Measurements from ENCODE around the gene DYRK3.

DNA sequence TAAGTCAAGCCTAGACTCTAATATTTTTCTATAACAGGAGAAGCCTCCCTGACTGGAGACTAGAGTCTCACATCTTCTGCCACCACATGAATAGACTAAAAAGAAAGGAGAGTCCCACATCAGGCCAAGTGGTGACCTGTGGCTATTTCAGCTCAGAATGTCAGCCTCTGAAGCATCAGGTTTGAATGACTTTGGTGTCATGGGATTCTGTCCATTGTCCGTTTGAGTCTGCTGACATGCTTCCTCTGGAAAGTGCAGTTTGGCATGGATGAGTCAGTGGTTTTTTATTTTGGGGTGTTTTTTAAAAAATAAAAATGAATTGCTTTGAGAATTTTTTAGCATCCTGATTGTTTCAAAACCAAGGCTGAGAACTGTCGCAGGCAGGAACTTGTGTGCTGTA, 19.5 kb downstream of the DYRK3 start:
- TF ChIP-seq CTCF (conservative IDR thresholded peaks at IDR 0.05 in 1 of 2, IDR thresholded peaks at IDR 0.05 in 1 of 2; ENCODE audit: extremely low read depth in 1 of 2, insufficient read depth in 1 of 2, low read depth in 1 of 2, low read length in 2 of 2), result no peak
- no peak for TF ChIP-seq EZH2 (IDR thresholded peaks at IDR 0.05; ENCODE audit: borderline replicate concordance, low read length)

Measured in mammary epithelial cell (primary cell).